ENCODE data around the gene SPEM1. TPM values are rescaled to one million over a fixed set of nuclear protein-coding genes. Genes with fewer than 3 reads are reported as not detected.
"Not testable (repeated sequence)": the region's sequence is repeated elsewhere in the genome, so short reads cannot be mapped to it uniquely, and the experiment has no call there.

SPEM1 gene
- total RNA-seq, 2 donors from 2014 or later = not detected

DNA sequence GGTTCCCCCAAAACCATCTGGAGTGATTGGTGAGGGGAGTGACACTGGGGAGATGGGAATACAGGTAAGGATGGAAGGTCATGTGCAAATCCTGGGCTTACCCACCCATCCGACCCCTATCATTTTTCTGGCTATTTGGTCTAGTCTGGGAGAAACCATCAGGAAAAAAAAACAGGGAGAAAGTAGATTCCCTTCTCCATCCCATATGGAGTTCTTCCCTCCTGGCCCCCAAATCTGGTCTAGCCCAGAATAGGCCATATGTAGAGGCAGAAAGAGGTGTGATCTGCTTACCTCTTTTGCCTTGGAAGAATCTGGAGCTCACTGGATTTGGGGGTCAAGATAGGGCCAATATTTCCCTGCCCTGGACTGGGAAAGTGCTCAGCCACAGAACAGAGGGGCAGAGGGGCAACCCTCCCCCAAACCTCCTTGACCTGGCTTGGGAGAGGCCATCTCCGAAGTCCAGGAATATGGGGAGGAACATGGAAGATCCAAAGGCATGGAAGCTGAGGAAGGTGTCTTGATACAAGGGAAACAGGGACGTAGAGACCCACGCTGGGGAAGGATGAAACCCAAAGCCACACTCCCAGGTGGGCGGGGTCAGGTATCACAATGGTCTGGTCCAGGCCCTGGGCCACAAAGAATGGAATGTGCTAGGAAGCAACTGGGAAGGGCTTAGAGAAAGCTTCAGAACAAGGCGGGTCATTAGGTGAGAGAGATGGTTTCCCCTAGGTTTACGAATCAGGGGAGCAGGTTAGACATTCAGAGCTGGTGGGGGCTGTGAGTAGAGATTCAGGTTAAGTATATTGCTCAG is 40.9 kb downstream of the SPEM1 start:
- intact Hi-C loops (cut with DNase I) = no loop called here
- DNase-seq (ENCODE audit: low spot score) = no peak

DNA sequence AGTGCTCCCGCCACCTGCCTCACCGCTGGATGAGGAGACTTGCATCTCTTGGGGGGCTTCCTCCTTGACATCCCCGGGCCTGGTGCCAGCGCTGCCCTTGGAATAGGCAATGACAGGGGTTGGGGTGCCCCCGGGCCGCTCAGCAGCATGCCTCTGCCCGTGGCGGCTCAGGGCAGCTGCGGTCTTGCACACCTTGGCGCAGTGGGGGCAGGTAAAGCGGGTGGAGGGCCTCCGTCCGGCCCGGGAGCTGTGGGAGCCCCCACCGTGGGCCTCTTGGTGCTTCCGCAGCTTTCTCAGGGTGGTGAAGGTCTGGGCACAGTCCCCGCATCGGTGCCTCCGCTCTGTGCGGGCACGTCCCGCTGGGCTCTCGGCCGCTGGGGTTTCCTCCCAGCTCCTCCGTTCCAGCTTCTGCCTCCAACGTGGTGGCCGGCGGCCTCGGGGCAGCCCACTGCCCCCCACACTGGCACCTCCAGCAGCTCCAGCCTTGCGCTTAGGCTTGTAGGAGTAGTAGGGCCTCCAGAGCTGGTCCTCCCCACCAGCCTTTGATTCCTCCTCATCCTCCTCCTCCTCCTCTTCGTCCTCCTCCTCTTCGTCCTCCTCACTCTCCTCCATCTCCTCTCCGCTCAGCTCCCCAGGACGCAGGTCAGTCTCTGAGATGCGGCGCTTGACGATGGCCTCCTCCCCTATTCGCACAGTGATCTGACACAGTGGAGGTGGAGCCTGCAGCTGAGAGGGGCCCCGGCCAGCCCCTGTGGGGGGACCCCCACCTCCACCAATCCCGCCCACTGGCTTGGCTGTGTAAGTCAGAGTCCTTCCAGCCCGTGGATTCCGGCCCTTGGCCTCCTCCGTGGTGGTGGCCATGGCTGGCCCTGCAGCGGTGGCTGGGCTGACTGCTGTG is 42.6 kb downstream of the SPEM1 start:
- intact Hi-C loops (cut with DNase I) = no loop called here
- DNase-seq (ENCODE audit: low spot score) = no peak

DNA sequence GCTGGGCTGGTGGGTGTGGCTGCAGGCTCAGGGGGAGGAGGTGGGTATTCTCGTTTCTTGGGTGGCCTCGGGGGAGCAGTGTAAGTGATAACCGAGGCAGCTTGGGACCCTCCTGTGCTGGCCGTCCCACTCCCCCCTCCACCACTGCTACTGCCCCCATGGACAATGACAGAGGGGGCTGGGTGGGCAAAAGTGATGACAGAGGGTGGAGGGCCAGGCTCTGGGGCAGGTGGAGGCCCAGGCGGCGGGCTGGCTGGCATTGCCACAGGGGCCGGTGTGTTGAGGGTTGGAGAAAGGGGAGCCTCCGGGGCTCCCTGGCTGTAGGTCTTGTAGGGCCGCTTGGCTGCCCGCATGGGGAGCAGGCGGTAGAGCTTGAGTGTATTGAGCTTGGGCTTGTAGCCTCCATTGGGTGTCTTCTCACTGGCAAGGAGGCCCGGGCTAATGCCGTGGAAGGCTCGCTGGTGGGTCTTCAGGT is 43.3 kb downstream of the SPEM1 start:
- intact Hi-C loops (cut with DNase I) = no loop called here
- DNase-seq (ENCODE audit: low spot score) = no peak

DNA sequence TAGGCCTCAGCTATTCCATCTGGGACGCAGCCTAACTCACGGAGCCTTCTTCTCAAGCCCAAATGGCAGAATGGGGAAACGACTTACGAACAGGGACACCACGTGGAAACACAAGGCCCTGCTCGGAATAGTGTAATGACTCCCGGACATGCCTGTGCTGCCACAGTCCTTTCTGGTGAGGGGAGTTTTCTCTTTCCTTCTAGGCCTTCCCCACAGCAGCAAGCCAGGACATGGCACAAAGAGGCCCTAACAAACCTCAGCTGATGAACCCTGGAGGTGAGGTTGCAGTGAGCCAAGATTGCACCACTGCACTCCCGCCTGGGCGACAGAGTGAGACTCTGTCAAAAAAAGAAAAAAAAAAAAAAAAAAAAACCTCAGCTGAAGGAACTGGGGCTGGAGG is 44.0 kb downstream of the SPEM1 start:
- DNase-seq (ENCODE audit: low spot score) = no peak
- intact Hi-C loops (cut with DNase I) = no loop called here

DNA sequence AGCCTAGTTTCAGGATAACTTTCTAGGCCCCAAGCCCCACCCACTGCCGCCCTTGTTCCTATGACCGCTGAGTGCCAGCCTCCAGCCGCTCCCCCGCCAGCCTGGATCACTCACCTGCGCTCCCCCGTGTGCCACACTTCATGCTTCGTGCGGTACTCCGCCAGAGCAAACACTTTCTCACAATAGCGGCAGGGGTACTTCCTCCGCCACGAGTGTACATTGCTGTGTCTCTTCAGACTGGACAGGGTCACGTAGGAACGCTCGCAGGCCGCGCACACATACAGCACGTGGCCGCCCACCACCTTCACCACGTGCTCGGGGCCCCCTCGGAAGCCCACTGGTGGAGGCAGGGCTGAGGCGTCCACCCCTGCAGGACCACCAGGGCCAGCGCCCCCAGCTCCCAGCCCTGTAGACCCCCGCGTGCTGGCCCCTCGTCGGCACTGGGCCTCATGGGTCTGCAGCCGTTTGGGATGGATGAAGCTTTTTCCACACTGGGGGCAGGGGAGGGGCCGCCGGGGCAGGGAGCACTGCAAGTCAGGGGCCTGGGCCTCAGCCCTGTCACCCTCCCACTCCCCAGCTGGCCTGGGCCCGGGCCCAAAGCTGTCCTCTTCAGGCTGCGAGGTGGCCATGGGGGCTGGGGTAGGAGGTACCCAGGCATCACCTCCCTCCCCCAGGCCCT is 45.6 kb downstream of the SPEM1 start:
- no peak for DNase-seq (ENCODE audit: low spot score)

DNA sequence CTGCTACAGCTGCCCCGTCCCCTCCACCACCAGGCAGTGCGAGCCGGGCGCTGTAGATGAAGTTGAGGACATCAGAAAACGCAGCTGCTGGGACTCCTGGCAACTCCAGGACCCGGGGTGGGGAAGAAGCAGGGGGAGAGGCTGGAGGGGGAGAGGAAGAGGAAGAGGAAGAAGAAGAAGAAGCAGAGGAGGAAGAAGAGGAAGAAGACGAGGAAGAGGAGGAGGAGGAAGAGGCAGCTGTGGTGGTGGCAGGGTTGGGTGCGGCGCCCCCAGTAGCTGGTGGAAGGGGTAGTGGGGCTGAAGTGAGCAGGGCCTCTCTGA is 46.2 kb downstream of the SPEM1 start:
- intact Hi-C loops (cut with DNase I) = no loop called here

More for the DNA sequence above, 45.6 kb downstream of the SPEM1 start:
- intact Hi-C loops (cut with DNase I) = no loop called here

DNA sequence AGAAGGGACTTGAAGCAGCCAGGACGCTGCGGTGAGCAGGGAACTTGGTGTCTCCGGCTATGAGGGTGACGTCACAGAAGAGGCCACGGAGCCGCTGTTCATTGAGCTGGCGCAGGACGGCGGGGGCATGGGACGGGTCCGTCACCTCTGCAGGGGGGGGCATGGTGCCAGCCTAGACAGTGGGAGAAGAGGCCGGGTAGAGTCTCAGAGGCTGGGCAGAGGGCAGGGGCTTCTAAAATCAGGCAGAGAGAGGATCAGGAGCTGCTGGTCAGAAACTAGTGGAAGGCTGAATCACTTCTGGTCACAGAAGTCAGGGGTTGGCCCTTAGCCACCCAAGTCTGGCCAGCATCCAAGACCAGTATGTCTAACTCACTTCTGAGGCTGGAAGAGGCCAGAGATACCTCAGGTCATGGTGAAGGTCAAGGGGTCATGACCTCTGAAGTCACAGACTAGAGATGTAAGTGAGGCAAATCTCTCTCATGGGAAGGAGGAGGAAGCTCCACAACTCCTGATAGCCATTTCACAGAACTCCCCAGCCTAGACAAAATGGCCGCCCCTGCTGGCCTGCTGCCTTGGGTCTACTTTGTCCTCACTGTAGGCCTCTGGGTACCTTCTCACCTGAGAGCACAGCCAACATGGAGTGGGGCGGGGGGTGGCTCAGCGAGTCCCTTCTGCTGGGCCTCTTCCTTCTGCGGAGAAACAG is 46.7 kb downstream of the SPEM1 start:
- intact Hi-C loops (cut with DNase I) = no loop called here
- peak; percentile 95 for DNase-seq (ENCODE audit: low spot score)

More for the DNA sequence above, 46.2 kb downstream of the SPEM1 start:
- DNase-seq (ENCODE audit: low spot score) = no peak

DNA sequence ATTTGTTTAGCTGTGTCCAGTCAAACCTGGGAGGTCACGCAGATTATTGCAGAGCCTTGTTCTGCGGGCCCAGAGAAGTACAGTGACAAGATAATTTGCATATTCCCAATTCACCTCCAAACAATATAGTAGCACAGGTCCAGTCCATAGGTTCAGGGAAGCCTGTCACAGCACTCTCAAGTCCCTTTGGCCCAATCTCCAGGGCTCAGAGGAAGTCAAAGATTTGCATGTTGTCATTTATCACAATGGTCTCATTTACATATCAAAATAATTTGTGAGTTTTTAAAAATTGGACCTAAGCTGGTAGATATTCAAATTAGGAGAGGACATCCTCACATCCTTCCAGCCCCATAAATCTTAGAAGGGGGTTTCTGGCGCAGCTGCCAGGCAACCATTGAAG is 47.4 kb downstream of the SPEM1 start:
- intact Hi-C loops (cut with DNase I) = no loop called here

DNA sequence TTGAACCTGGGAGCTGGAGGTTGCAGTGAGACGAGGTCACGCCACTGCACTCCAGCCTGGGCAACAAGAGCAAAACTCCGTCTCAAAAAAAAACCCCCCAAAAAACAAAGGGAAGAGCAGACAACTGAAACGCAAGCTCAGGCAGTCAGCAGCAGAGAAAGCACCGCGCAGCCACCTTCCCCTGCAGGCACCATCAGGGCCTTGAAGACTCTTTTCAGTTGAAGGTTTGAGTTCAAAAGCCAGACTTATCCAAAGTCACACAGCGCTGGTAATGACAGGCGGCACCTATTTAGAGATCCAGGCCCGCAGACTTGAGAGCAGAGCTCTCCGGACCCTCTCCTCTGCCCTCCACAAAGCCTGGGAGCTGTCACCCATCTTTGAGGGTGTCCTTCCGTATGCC is 48.2 kb downstream of the SPEM1 start:
- intact Hi-C loops (cut with DNase I) = no loop called here
- no peak for DNase-seq (ENCODE audit: low spot score)

More for the DNA sequence above, 47.4 kb downstream of the SPEM1 start:
- no peak for DNase-seq (ENCODE audit: low spot score)

DNA sequence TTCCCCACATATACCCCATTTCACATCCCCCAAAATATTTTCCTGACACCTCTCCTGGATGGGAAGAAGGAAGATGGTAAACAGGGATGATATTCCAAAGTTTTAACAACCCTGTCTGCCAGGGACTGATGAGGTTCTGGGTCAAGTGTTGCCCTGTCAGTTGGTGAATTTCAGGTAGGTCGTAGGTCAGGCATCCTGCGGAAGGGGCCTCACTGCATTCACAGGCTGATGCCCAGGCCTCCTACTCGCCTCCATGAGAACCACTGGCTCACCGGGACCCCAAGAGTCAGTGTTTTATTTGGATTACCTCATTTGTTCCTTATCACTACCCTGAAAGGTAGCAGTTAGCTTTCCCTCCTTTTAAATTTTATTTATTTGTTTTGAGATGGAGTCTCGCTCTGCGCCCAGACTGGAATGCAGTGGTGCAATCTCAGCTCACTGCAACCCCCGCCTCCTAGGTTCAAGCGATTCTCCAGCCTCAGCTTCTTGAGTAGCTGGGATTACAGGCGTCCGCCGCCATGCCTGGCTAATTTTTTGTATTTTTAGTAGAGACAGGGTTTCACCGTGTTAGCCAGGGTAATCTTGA is 48.8 kb downstream of the SPEM1 start:
- DNase-seq (ENCODE audit: low spot score) = no peak
- intact Hi-C loops (cut with DNase I) = no loop called here

DNA sequence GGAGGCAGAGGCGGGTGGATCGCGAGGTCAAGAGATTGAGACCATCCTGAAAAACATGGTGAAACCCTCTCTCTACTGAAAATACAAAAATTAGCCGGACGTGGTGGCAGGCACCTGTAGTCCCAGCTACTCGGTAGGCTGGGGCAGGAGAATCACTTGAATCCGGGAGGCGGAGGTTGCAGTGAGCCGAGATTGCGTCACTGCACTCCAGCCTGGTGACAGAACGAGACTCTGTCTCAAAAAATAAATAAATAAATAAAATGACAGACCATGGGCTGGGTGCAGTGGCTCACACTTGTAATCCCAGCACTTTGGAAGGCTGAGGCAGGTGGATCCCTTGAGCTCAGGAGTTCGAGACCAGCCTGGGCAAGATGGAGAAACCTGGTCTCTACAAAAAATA is 49.7 kb downstream of the SPEM1 start:
- intact Hi-C loops (cut with DNase I); DNase-seq (ENCODE audit: low spot score): not testable (repeated sequence)

DNA sequence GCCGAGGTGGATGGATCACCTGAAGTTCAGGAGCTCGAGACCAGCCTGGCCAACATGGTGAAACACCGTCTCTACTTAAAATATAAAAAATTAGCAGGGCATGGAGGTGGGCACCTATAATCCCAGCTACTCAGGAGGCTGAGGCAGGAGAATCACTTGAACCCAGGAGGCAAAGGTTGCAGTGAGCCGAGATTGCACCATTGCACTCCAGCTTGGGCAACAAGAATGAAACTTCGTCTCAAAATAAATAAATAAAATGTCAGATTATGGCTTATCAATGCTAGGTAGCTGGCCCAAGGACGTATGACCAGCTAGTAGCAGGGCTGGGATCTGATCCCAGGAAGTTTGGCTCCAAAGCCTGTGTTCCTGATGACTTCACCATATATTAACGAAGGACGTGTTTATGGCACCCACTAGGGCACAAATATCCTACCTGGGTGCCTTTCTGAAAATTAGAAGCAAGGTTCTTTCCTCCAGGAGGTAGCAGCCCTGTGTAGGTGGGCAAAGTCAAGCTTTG is 50.4 kb downstream of the SPEM1 start:
- intact Hi-C loops (cut with DNase I); DNase-seq (ENCODE audit: low spot score): not testable (repeated sequence)

Other genes with a start within 250 kb of the SPEM1 start
- gene ASGR1, start 241.0 kb upstream of the SPEM1 start, total RNA-seq = 1 to 10 TPM; 1.2 to 2.2 TPM
- gene DLG4, start 200.5 kb upstream of the SPEM1 start, total RNA-seq = 10 to 100 TPM; 20.8 to 21.2 TPM
- gene ACADVL, start 200.4 kb upstream of the SPEM1 start, total RNA-seq = 100 to 1,000 TPM; 444 to 567 TPM
- 10 to 100 TPM; 21.9 to 26.7 TPM for gene DVL2, start 185.8 kb upstream of the SPEM1 start, total RNA-seq
- gene PHF23, start 180.9 kb upstream of the SPEM1 start, total RNA-seq = 10 to 100 TPM; 20.4 to 27.5 TPM
- 100 to 1,000 TPM; 341 to 405 TPM for gene GABARAP, start 177.9 kb upstream of the SPEM1 start, total RNA-seq
- 10 to 100 TPM; 79.5 to 89.2 TPM for gene CTDNEP1, start 168.6 kb upstream of the SPEM1 start, total RNA-seq
- gene ELP5, start 168.1 kb upstream of the SPEM1 start, total RNA-seq = 10 to 100 TPM; 36.5 to 40.0 TPM
- gene CLDN7, start 157.8 kb upstream of the SPEM1 start, total RNA-seq = 1 to 10 TPM; 1.6 to 4.4 TPM
- 10 to 100 TPM; 13.5 to 21.3 TPM for gene SLC2A4, start 138.6 kb upstream of the SPEM1 start, total RNA-seq
- 1 to 10 TPM; 1.7 to 1.8 TPM for gene YBX2, start 125.7 kb upstream of the SPEM1 start, total RNA-seq
- 100 to 1,000 TPM; 275 to 328 TPM for gene EIF5A, start 112.7 kb upstream of the SPEM1 start, total RNA-seq
- gene GPS2, start 105.0 kb upstream of the SPEM1 start, total RNA-seq = 10 to 100 TPM; 47.0 to 47.9 TPM
- gene NEURL4, start 91.0 kb upstream of the SPEM1 start, total RNA-seq = 10 to 100 TPM; 20.0 to 22.8 TPM
- gene ACAP1, start 83.8 kb upstream of the SPEM1 start, total RNA-seq = 10 to 100 TPM; 11.9 to 15.2 TPM
- gene KCTD11, start 68.2 kb upstream of the SPEM1 start, total RNA-seq = 10 to 100 TPM in 1 of 2 donors, 1 to 10 TPM in 1; 8.8 to 10.0 TPM
- gene TMEM95, start 65.2 kb upstream of the SPEM1 start, total RNA-seq = not detected
- gene TNK1, start 39.2 kb upstream of the SPEM1 start, total RNA-seq = 1 to 10 TPM; 1.6 to 1.8 TPM
- 10 to 100 TPM; 31.8 to 37.6 TPM for gene PLSCR3, start 25.8 kb upstream of the SPEM1 start, total RNA-seq
- gene TMEM256, start 16.2 kb upstream of the SPEM1 start, total RNA-seq = 10 to 100 TPM; 39.3 to 65.5 TPM
- 10 to 100 TPM; 31.6 to 34.2 TPM for gene NLGN2, start 12.5 kb upstream of the SPEM1 start, total RNA-seq
- not detected for gene SPEM2, start 5.3 kb downstream of the SPEM1 start, total RNA-seq
- not detected for gene SPEM3, start 8.5 kb downstream of the SPEM1 start, total RNA-seq
- 1 to 10 TPM; 1.8 to 3.0 TPM for gene TMEM102, start 15.1 kb downstream of the SPEM1 start, total RNA-seq
- 1 to 10 TPM; 2.7 to 3.8 TPM for gene FGF11, start 19.2 kb downstream of the SPEM1 start, total RNA-seq
- 10 to 100 TPM in 1 of 2 donors, 1 to 10 TPM in 1; 7.8 to 10.5 TPM for gene CHRNB1, start 24.7 kb downstream of the SPEM1 start, total RNA-seq
- 10 to 100 TPM; 67.3 to 67.9 TPM for gene ZBTB4, start 59.3 kb downstream of the SPEM1 start, total RNA-seq
- gene SLC35G6, start 61.1 kb downstream of the SPEM1 start, total RNA-seq = not detected
- gene POLR2A, start 64.0 kb downstream of the SPEM1 start, total RNA-seq = 10 to 100 TPM; 65.5 to 70.0 TPM
- gene TNFSF12, start 128.7 kb downstream of the SPEM1 start, total RNA-seq = 10 to 100 TPM; 52.0 to 65.1 TPM
- 10 to 100 TPM; 15.5 to 33.3 TPM for gene TNFSF13, start 138.4 kb downstream of the SPEM1 start, total RNA-seq
- gene SENP3, start 141.6 kb downstream of the SPEM1 start, total RNA-seq = 10 to 100 TPM; 36.2 to 48.2 TPM
- gene CD68, start 159.3 kb downstream of the SPEM1 start, total RNA-seq = 100 to 1,000 TPM; 111 to 158 TPM
- gene MPDU1, start 163.5 kb downstream of the SPEM1 start, total RNA-seq = 10 to 100 TPM; 24.7 to 31.2 TPM
- gene SOX15, start 169.8 kb downstream of the SPEM1 start, total RNA-seq = 1 to 10 TPM; 2.1 to 2.5 TPM
- gene FXR2, start 194.6 kb downstream of the SPEM1 start, total RNA-seq = 10 to 100 TPM; 25.4 to 31.6 TPM
- 10 to 100 TPM; 40.7 to 63.3 TPM for gene SAT2, start 207.5 kb downstream of the SPEM1 start, total RNA-seq
- gene SHBG, start 209.8 kb downstream of the SPEM1 start, total RNA-seq = under 1 TPM in 1 of 2 donors, not detected in 1; 0.43 TPM
- 1 to 10 TPM; 2.2 to 2.6 TPM for gene ATP1B2, start 230.6 kb downstream of the SPEM1 start, total RNA-seq

All from posterior vena cava (tissue), 2 donors.